MCF 10A (cell line): ENCODE results near the gene UBXN11. TPM values are rescaled to one million over a fixed set of nuclear protein-coding genes. Genes with fewer than 3 reads are reported as not detected.

Experiments used
- BruUV-seq: library from RNA; stranded (reverse); fragments of 400-500 nt; replicated peaks from 2 replicates; lab custom pipeline; 2021; lab: Mats Ljungman, UMichigan
- CTCF ChIA-PET: fragments of 300-600 bp; sonication (Branson Sonifier 250); formaldehyde crosslinking; extraction: SDS; loops from one replicate; lab custom pipeline; 2021; ENCODE audit warnings: antibody characterized with exemption, inconsistent platforms; lab: Yijun Ruan, JAX
- POLR2A ChIA-PET: fragments of 300-600, 350-650 bp; sonication (Branson Sonifier 250); formaldehyde crosslinking; extraction: SDS; loops from one replicate; lab custom pipeline; 2020; ENCODE audit warnings: antibody characterized with exemption, inconsistent platforms; lab: Yijun Ruan, JAX
- DNase-seq: peaks from one replicate; pipeline ENCODE4 v3.0.0-alpha.2; 2018; ENCODE audit not compliant: unreplicated experiment
- H3K27ac Mint-ChIP-seq: one replicate; pipeline ENCODE4 v1.8.0; 2022; ENCODE audit warnings: mild to moderate bottlenecking, low read depth, mixed read lengths; ENCODE audit not compliant: unreplicated experiment
- H3K27me3 Mint-ChIP-seq: one replicate; pipeline ENCODE4 v1.8.0; 2022; ENCODE audit warnings: mixed read lengths; ENCODE audit not compliant: insufficient read depth, unreplicated experiment
- H3K36me3 Mint-ChIP-seq: one replicate; pipeline ENCODE4 v1.8.0; 2022; ENCODE audit warnings: mild to moderate bottlenecking, moderate library complexity, mixed read lengths; ENCODE audit not compliant: insufficient read depth, unreplicated experiment
- H3K4me1 Mint-ChIP-seq: one replicate; pipeline ENCODE4 v1.8.0; 2022; ENCODE audit warnings: mixed read lengths; ENCODE audit not compliant: insufficient read depth, unreplicated experiment
- H3K4me3 Mint-ChIP-seq: one replicate; pipeline ENCODE4 v1.8.0; 2022; ENCODE audit warnings: mild to moderate bottlenecking, moderate library complexity, mixed read lengths; ENCODE audit not compliant: unreplicated experiment
- H3K9me3 Mint-ChIP-seq: one replicate; pipeline ENCODE4 v1.8.0; 2022; ENCODE audit warnings: mixed read lengths; ENCODE audit not compliant: unreplicated experiment
- intact Hi-C: fragments of 100-400 bp; cut with micrococcal nuclease; formaldehyde crosslinking; loops from 2 replicates; pipeline ENCODE4 v1.14.1; 2022
- total RNA-seq: library from RNA; stranded (reverse); gene quantifications from 2 replicates; pipeline ENCODE4 v1.2.3, GENCODE V29; 2022
- TF ChIP-seq, protein P1 (sequence below): fragments of 200-600 bp; IDR thresholded peaks from one replicate; pipeline ENCODE4 v1.8.0; 2022; ENCODE audit warnings: antibody characterized with exemption, mild to moderate bottlenecking; ENCODE audit not compliant: unreplicated experiment

UBXN11 gene
- total RNA-seq, 1 experiment from 2014 or later, result 17.7 TPM

DNA sequence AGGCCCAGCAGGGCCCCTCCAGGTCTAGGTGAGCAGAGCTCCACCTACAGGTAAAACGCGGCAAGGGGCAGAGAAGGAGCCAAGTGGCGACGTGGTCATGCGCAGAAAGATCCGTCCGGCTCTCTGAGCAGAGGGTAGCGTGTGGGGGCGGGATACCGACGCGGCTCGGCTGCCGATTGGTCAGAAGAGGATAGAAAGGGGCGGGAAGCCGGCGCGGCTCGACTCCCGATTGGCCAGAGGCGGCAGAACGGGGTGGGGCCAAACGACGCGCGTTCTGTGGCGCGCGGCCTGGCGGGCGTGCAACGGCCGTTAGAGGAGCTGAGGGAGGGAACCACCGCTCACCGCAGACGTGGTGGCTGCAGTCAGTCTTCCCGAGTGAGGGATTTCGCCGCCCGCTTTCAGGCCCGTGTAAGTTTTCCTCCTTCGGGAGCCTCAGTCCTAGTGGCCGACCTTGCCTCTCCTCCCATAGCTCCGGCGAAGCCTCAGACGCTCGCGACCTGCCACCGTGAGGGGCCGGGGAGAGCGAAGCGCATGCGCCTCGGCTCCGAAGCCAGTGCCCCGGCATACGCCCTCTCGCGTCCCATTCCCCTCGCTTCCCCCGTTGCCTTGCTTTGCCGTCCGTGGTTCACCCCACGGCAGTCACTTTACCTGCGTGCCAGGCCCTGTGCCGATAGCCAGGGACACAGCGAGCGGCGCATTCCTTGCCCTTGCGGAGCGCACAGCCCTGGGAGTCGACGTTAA, 72.4 kb downstream of the UBXN11 start, which contains the start of gene CEP85:
CEP85 (plus strand) TSS at position 298 of the 741 bp plus-strand sequence. CDS start 5,584 bp downstream, outside the sequence.
- Mint-ChIP-seq H3K4me3 (peak within 1 kb of the TSS; percentile 96), H3K36me3 (no peaks in the 10 kb centered on the region), H3K9me3 (no peaks in the 10 kb centered on the region), H3K27me3 (no peaks in the 10 kb centered on the region), H3K4me1 (peaks cover 30% of the 10 kb centered on the region), H3K27ac (peak within 1 kb of the TSS; percentile 85)
- intact Hi-C loops, result loop anchor here (1.0 to 2.0 kb wide), 3 partner anchors 65 to 129 kb away; partner anchors contain the start of gene ZNF593
- DNase-seq, result peak; percentile 97
- CTCF ChIA-PET, result interaction anchor here (0.5 to 3.1 kb wide), 41 partner anchors 10 to 598 kb away, joined by 3 to 28 read pairs (median 4); partner anchors contain the start of genes CNKSR1, SH3BGRL3, ZNF593 and ZNF593OS
- POLR2A ChIA-PET, result interaction anchor here (0.7 to 5.4 kb wide), 25 partner anchors 10 to 198 kb away, joined by 3 to 83 read pairs (median 4); partner anchors contain the start of genes CNKSR1, DHDDS, PDIK1L and SH3BGRL3
- TSS peak; percentile 29 for BruUV-seq
- TF ChIP-seq, protein P1, sequence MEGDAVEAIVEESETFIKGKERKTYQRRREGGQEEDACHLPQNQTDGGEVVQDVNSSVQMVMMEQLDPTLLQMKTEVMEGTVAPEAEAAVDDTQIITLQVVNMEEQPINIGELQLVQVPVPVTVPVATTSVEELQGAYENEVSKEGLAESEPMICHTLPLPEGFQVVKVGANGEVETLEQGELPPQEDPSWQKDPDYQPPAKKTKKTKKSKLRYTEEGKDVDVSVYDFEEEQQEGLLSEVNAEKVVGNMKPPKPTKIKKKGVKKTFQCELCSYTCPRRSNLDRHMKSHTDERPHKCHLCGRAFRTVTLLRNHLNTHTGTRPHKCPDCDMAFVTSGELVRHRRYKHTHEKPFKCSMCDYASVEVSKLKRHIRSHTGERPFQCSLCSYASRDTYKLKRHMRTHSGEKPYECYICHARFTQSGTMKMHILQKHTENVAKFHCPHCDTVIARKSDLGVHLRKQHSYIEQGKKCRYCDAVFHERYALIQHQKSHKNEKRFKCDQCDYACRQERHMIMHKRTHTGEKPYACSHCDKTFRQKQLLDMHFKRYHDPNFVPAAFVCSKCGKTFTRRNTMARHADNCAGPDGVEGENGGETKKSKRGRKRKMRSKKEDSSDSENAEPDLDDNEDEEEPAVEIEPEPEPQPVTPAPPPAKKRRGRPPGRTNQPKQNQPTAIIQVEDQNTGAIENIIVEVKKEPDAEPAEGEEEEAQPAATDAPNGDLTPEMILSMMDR, result peak; percentile 80

Other genes with a start within 250 kb of the UBXN11 start
- not detected in 2 replicates for gene TRIM63, start 239.0 kb downstream of the UBXN11 start, total RNA-seq
- gene PDIK1L, start 194.8 kb downstream of the UBXN11 start, total RNA-seq, result 10.8 and 10.9 TPM in 2 replicates
- not detected in 2 replicates for gene FAM110D, start 147.6 kb downstream of the UBXN11 start, total RNA-seq
- not detected in 2 replicates for gene C1orf232, start 137.7 kb downstream of the UBXN11 start, total RNA-seq
- 61.5 and 82.6 TPM in 2 replicates for gene ZNF593, start 136.7 kb downstream of the UBXN11 start, total RNA-seq
- gene ZNF593OS, start 134.8 kb downstream of the UBXN11 start, total RNA-seq, result not detected in 2 replicates
- 31.0 and 35.5 TPM in 2 replicates for gene CNKSR1, start 129.1 kb downstream of the UBXN11 start, total RNA-seq
- gene CATSPER4, start 116.0 kb downstream of the UBXN11 start, total RNA-seq, result not detected in 2 replicates
- 11.1 and 12.2 TPM in 2 replicates for gene CEP85, start 72.4 kb downstream of the UBXN11 start, total RNA-seq
- gene SH3BGRL3, start 26.6 kb downstream of the UBXN11 start, total RNA-seq, result 133 and 170 TPM in 2 replicates
- gene CD52, start 11.3 kb upstream of the UBXN11 start, total RNA-seq, result not detected in 2 replicates
- 8.6 and 14.2 TPM in 2 replicates for gene CRYBG2, start 47.5 kb upstream of the UBXN11 start, total RNA-seq
- gene ZNF683, start 66.1 kb upstream of the UBXN11 start, total RNA-seq, result not detected in 2 replicates
- gene LIN28A, start 104.2 kb upstream of the UBXN11 start, total RNA-seq, result not detected in 2 replicates
- 48.2 and 56.2 TPM in 2 replicates for gene DHDDS, start 125.7 kb upstream of the UBXN11 start, total RNA-seq
- 302 and 364 TPM in 2 replicates for gene HMGN2, start 165.8 kb upstream of the UBXN11 start, total RNA-seq
- gene RPS6KA1, start 223.1 kb upstream of the UBXN11 start, total RNA-seq, result 43.9 and 50.9 TPM in 2 replicates